Large intestine (tissue), 3 donors: ENCODE results near the gene PAMR1. TPM values are rescaled to one million over a fixed set of nuclear protein-coding genes. Genes with fewer than 3 reads are reported as not detected.

Source experiments
- DNase-seq, 2 donors: peaks; one replicate each; pipeline versions ENCODE4 v3.0.0 to v3.0.0-alpha.2; 2013
- H3K27ac ChIP-seq: one replicate; pipeline ENCODE4 v1.5.1; 2013; ENCODE audit warnings: low read length
- H3K27me3 ChIP-seq: 2 replicates; pipeline ENCODE4 v1.6.1; 2013; ENCODE audit warnings: low read length; ENCODE audit not compliant: control insufficient read depth, insufficient read depth
- H3K36me3 ChIP-seq: 2 replicates; pipeline ENCODE4 v1.6.1; 2013; ENCODE audit warnings: low read length; ENCODE audit not compliant: control insufficient read depth, insufficient read depth
- H3K4me1 ChIP-seq: one replicate; pipeline ENCODE4 v1.6.1; 2013; ENCODE audit warnings: low read length; ENCODE audit not compliant: control insufficient read depth, insufficient read depth
- H3K4me3 ChIP-seq: one replicate; pipeline ENCODE4 v1.5.1; 2013; ENCODE audit warnings: low read length
- H3K9me3 ChIP-seq: one replicate; pipeline ENCODE4 v1.6.1; 2013; ENCODE audit warnings: mild to moderate bottlenecking, low read depth, low read length, moderate library complexity; ENCODE audit not compliant: control insufficient read depth
- WGBS: methylation state at CpG from one replicate; pipeline ENCODE4 v1.1.5; 2013; ENCODE audit warnings: low lambda C conversion rate; ENCODE audit not compliant: insufficient coverage; 5-methylcytosine and 5-hydroxymethylcytosine counted together
- polyA plus RNA-seq: library from polyadenylated mRNA; unstranded; fragments of 120-200 nt; gene quantifications from one replicate; pipeline ENCODE4 v1.2.1, GENCODE V29; 2013

PAMR1 gene
- polyA plus RNA-seq, 1 donor = 8.3 TPM

DNA sequence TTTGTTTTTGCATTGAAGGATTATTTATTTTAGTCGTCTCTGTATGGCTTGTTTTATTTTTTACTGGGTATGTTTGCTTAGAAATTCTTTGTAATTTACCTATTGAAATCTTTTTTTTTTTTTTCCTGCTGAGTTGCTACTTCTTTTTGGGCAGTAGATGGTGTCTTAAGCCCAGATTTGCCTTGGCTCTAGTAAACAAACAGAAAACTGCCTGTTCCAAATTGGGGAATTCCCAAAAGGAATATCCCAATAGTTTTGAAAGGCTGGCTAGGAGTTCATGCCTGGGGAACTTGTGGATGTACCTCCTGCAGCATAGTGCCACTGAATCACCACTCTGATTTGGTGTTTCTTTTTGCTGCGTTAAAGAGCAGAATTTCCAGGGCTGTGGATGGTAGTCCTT, 17.7 kb downstream of the PAMR1 start:
- Histone ChIP-seq H3K27me3 (no peaks in the 10 kb centered on the region), H3K4me1 (no peaks in the 10 kb centered on the region), H3K36me3 (no peaks in the 10 kb centered on the region), H3K4me3 (no peak overlapping the region), H3K9me3 (peaks cover 8% of the 10 kb centered on the region), H3K27ac (no peak overlapping the region)
- no peak for DNase-seq
- 100% methylated on average over 1 of the region's 2 CpGs for WGBS

DNA sequence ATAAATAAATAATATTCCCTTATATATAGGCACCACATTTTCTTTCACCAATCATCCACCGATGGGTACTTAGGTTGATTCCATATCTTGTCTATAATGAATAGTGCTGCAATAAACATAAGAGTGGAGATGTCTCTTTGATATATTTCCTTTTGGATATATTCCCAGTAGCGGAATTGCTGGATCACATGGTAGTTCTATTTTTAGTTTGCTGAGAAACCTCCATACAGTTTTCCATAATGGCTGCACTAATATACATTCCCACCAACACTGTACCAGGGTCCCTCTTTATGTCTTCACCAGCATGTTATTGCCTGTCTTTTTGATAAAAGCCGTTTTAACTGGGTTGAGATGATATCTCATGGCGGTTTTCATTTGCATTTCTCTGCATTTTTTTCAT, 23.6 kb downstream of the PAMR1 start:
- H3K4me1 ChIP-seq = no peaks in the 10 kb centered on the region
- H3K9me3 ChIP-seq = peaks cover 8% of the 10 kb centered on the region
- WGBS = no CpG with 5 or more reads among the region's 4 CpGs
- no peak for DNase-seq
- no peaks in the 10 kb centered on the region for H3K36me3 ChIP-seq
- no peaks in the 10 kb centered on the region for H3K27me3 ChIP-seq
- H3K27ac ChIP-seq = no peak overlapping the region
- no peak overlapping the region for H3K4me3 ChIP-seq

DNA sequence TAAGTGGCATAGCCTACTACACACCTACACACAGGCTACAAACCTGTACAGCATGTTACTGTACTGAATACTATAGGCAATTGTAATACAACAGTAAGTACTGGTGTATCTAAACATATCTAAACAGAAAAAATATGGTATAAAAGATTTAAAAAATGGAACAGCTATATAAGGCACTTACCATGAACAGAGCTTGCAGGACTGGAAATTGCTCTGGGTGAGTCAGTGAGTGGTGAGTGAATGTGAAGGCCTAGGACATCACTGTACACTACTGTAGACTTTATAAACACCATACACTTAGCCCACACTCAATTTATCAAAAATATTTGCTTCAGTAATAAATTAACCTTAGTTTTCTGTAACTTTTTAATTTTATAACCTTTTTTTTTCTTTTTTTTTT, 24.7 kb downstream of the PAMR1 start:
- no peak overlapping the region for H3K27ac ChIP-seq
- DNase-seq = no peak

DNA sequence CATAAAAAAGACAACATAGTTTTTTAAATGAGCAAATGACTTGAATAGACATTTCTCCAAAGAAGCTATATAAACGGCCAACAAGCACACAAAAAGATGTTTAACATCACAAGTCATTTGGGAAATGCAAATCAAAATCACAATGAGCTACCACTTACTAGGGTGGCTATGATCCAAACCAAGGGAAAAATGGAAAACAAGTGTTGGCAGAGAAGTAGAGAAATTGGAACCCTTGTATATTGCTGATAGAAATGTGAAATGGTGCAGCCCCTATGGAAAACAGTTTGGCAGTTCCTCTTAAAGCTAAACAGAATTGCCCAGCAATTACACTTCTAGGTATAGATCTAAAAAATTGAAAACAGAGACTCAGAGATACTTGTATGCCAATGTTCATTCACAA, 29.0 kb downstream of the PAMR1 start:
- H3K4me3 ChIP-seq = no peak overlapping the region
- WGBS = no CpG with 5 or more reads among the region's 1 CpG
- no peak for DNase-seq
- no peak overlapping the region for H3K27ac ChIP-seq
- H3K27me3 ChIP-seq = no peaks in the 10 kb centered on the region
- H3K36me3 ChIP-seq = no peaks in the 10 kb centered on the region
- H3K9me3 ChIP-seq = no peaks in the 10 kb centered on the region
- no peaks in the 10 kb centered on the region for H3K4me1 ChIP-seq

More for the DNA sequence above, 24.7 kb downstream of the PAMR1 start:
- H3K4me1 ChIP-seq = no peaks in the 10 kb centered on the region
- no peaks in the 10 kb centered on the region for H3K36me3 ChIP-seq
- no peak overlapping the region for H3K4me3 ChIP-seq
- peaks cover 5% of the 10 kb centered on the region for H3K9me3 ChIP-seq
- H3K27me3 ChIP-seq = no peaks in the 10 kb centered on the region

DNA sequence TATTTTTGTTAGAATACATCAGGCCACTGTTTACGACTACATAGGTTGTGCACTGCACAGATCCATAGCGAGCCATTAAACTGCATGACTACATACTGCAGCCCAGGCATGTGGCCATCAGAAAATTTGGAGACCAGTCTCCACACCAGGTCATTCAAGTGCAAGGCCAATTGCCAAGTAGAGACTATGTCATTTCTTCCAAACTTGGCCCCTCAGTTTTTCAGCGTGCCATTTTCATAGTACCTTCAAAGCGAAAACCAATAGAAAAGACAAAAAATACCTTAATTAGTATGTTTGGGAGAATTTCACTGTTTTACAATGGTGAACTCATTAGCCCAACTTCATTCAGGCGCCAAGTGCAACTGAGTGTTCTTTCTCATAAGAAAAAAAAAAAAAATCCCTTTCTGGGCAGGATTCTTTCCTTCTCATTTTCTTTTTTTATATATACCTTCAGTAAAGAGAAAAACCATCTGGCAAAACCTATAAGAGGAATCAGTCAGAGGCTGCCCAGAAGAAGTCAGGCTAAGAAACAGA, 30.4 kb downstream of the PAMR1 start:
- Histone ChIP-seq H3K27me3 (no peaks in the 10 kb centered on the region), H3K27ac (no peak overlapping the region), H3K9me3 (no peaks in the 10 kb centered on the region), H3K36me3 (no peaks in the 10 kb centered on the region), H3K4me3 (no peak overlapping the region), H3K4me1 (no peaks in the 10 kb centered on the region)
- 78% methylated on average over 1 of the region's 5 CpGs for WGBS
- DNase-seq = no peak

DNA sequence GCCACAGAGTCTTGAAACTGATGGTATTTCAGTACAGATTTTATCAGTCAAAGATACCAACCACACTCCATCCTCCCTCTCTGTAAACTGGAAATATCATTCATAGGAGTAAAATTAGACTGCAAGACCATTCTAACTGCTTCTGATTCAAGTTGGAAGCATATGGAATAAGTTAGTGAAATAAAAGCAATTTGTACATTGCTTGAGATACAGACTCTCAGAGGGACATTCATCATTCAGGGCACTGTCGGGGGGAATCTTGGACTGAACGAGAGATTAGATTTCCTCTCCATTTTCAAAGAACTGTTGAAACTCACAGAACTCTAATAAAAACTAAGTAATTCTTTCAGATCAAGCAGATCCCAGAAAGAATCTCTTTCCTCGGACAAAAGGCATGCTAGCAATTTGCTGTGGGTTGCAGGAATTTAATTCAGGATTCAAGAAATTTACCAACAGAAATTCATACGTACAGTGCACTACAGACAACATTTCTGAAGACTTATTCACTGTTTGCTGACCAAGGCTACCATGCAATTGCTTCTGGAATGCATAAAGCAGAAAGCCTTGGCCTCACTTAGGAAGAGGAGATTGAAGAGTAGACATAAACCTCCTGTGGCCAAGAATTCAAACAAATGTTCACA, 34.1 kb downstream of the PAMR1 start:
- H3K27me3 ChIP-seq = peaks cover 2% of the 10 kb centered on the region

DNA sequence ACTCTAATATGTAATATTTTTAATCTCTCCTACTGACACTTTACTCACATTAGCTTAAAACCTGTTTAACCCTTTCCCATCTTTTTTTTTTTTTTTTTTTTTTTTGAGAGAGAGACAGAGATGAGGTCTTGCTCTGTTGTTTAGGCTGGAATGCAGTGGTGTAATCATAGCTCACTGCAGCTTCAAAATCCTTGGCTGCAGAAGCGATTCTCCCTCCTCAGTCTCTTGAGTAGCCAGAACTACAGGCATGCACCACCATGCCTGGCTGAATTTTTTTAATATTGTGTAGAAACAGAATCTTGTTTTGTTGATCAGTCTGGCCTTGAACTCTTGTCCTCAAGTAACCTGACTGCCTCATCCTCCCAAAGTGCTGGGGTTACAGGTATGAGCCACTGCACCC, 37.3 kb downstream of the PAMR1 start:
- Histone ChIP-seq H3K36me3 (no peaks in the 10 kb centered on the region), H3K4me3 (no peak overlapping the region), H3K4me1 (no peaks in the 10 kb centered on the region), H3K9me3 (no peaks in the 10 kb centered on the region), H3K27ac (no peak overlapping the region), H3K27me3 (peaks cover 2% of the 10 kb centered on the region)
- DNase-seq = no peak
- WGBS = no CpG with 5 or more reads among the region's 1 CpG

More for the DNA sequence above, 34.1 kb downstream of the PAMR1 start:
- H3K9me3 ChIP-seq = no peaks in the 10 kb centered on the region
- WGBS = 60% methylated on average over 1 of the region's 4 CpGs
- no peak overlapping the region for H3K27ac ChIP-seq
- H3K36me3 ChIP-seq = no peaks in the 10 kb centered on the region
- no peak overlapping the region for H3K4me3 ChIP-seq
- no peak for DNase-seq
- no peaks in the 10 kb centered on the region for H3K4me1 ChIP-seq

DNA sequence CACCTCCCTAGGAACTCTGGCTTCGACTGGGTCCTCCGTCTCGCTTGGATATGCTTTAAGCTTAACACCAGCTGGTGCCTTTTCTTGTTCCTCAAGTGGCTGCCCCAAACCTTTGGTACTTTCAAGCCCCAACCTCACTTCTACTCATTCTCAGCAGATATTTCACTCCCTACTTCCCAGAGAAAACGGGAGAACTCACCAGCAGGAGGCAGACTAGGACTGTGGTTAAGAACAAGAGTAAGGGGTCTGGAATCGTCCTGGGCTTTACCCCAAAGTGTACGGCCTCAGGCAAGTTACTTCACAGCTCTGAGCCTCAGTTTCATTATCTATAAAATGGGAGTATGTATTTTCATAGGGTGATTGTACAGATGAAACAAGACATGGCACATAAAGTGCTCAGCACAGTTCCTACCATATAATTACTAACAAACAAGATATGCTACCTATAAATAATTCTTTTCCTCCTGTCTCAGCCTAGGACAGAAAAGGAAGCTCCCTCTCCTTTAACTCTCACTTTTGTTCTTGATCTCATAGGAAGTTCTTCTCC, 37.8 kb downstream of the PAMR1 start:
- H3K4me1 ChIP-seq = no peaks in the 10 kb centered on the region
- H3K36me3 ChIP-seq = no peaks in the 10 kb centered on the region
- no peak overlapping the region for H3K4me3 ChIP-seq
- H3K9me3 ChIP-seq = no peaks in the 10 kb centered on the region
- H3K27ac ChIP-seq = no peak overlapping the region
- peaks cover 2% of the 10 kb centered on the region for H3K27me3 ChIP-seq
- 22% methylated on average over 4 of the region's 6 CpGs for WGBS
- DNase-seq = peak; percentile 11 to 28

DNA sequence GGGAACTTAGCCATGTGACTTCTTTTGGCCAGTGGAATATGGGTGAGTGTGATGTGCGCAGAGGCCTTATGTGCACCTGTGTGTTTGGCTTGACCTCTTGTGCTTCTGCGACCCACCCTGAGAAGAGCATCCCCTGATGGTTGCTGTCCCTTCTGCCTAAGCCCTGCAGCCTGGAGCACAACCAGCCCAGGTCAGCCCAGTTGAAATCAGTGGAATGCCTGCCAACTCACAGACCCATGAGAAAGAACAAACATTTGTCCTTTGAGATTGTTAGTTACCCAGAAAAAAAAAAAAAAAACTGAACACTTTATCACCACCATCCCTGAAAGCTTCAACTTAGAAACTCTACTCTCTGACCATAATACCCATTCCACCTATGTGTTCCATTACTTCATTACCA, 38.5 kb downstream of the PAMR1 start:
- no peaks in the 10 kb centered on the region for H3K9me3 ChIP-seq
- H3K27ac ChIP-seq = no peak overlapping the region
- peaks cover 2% of the 10 kb centered on the region for H3K27me3 ChIP-seq
- DNase-seq = no peak
- no CpG with 5 or more reads among the region's 2 CpGs for WGBS
- H3K4me3 ChIP-seq = no peak overlapping the region
- H3K4me1 ChIP-seq = no peaks in the 10 kb centered on the region
- no peaks in the 10 kb centered on the region for H3K36me3 ChIP-seq

DNA sequence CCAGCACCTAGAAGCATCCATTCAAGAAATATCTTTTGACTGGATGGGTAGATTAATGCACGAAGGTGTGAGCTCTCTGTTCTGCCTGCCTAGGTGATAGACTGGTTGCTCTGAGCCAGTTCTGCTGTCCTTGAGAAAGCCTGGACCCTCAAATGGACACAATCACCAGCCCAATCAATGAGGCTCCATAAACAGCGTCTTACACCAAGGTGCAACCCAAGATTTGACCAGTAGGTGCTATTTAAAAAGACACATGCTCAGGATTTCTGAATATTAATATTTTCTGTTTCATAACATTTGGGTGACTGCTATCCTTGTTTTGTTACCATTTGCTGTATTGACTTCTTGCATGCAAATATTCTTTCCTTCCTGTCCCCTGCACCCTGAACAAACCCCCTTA, 39.0 kb downstream of the PAMR1 start:
- Histone ChIP-seq H3K36me3 (no peaks in the 10 kb centered on the region), H3K27me3 (peaks cover 2% of the 10 kb centered on the region), H3K27ac (no peak overlapping the region), H3K4me3 (no peak overlapping the region), H3K4me1 (no peaks in the 10 kb centered on the region), H3K9me3 (no peaks in the 10 kb centered on the region)
- 65% methylated on average over 2 of the region's 2 CpGs for WGBS
- DNase-seq = no peak
